ENCODE measurements around the gene RFXAP. TPM values are rescaled to one million over a fixed set of nuclear protein-coding genes. Genes with fewer than 3 reads are reported as not detected.

The RFXAP gene
- total RNA-seq, 1 experiment from 2014 or later: 16.0 TPM

Other genes starting within 250 kb of the RFXAP start
- gene SERTM1, start 145.2 kb upstream of the RFXAP start, total RNA-seq (2014; rRNA removed; shearing (Covaris generic); ENCODE audit: low replicate concordance): not detected in 2 replicates
- gene SMAD9, start 101.0 kb downstream of the RFXAP start, total RNA-seq (2014; rRNA removed; shearing (Covaris generic); ENCODE audit: low replicate concordance): 0.19 TPM in 1 of 2 replicates, not detected in the other
- 16.8 and 36.9 TPM in 2 replicates for gene ALG5, start 180.1 kb downstream of the RFXAP start, total RNA-seq (2014; rRNA removed; shearing (Covaris generic); ENCODE audit: low replicate concordance)
- 49.4 and 75.2 TPM in 2 replicates for gene EXOSC8, start 181.6 kb downstream of the RFXAP start, total RNA-seq (2014; rRNA removed; shearing (Covaris generic); ENCODE audit: low replicate concordance)
- 46.1 and 95.5 TPM in 2 replicates for gene SUPT20H, start 240.5 kb downstream of the RFXAP start, total RNA-seq (2014; rRNA removed; shearing (Covaris generic); ENCODE audit: low replicate concordance)

Data from Karpas-422 (cell line).